GDM1 (cell line): ENCODE results near the gene TLR6.
"Not testable (repeated sequence)": the region's sequence is repeated elsewhere in the genome, so short reads cannot be mapped to it uniquely, and the experiment has no call there.

ENCODE experiments used
- DNase-seq: peaks from one replicate; lab custom pipeline; 2025; lab: John Stamatoyannopoulos, UW

TLR6 gene

DNA sequence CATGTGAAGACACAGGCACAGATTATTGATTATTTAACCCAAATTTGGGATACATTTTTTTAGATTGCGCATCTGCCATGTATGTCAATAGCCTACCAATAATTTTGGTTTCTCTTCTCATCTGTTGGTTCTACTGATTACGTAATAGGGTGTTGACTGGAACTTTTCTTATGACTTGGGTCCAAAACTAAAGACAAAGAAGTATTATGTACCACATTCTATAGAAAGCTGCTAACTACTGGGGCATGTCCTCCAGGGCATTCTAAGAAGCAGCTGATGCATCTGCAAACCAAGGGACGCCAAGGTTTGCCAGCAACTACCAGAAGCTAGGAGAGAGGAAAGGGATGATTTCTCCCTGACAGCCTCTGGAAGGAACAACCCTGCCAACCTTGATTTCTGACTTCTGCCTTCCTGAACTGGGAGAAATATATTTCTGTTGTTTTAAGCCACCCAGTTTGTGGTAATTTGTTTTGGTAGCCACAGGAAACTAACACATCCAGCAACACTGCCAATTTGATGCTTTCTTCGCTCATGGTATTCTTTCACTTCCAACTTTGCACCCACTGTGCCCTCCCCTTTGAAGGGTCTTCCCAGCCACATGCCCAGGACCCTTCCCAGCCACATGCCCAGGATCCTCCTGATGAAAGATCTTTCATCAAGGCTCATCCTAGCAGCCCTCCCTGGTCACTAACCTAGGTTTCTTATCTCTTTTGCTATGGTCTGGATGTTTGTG, 36.1 kb downstream of the TLR6 start:
- DNase-seq = no peak

GRCh38 chr4:38819569-38819968, 37.0 kb downstream of the TLR6 start:
- no peak for DNase-seq

- DNase-seq = no peak
Measured at GRCh38 chr4:38818441-38818976, 38.1 kb downstream of the TLR6 start.

DNA sequence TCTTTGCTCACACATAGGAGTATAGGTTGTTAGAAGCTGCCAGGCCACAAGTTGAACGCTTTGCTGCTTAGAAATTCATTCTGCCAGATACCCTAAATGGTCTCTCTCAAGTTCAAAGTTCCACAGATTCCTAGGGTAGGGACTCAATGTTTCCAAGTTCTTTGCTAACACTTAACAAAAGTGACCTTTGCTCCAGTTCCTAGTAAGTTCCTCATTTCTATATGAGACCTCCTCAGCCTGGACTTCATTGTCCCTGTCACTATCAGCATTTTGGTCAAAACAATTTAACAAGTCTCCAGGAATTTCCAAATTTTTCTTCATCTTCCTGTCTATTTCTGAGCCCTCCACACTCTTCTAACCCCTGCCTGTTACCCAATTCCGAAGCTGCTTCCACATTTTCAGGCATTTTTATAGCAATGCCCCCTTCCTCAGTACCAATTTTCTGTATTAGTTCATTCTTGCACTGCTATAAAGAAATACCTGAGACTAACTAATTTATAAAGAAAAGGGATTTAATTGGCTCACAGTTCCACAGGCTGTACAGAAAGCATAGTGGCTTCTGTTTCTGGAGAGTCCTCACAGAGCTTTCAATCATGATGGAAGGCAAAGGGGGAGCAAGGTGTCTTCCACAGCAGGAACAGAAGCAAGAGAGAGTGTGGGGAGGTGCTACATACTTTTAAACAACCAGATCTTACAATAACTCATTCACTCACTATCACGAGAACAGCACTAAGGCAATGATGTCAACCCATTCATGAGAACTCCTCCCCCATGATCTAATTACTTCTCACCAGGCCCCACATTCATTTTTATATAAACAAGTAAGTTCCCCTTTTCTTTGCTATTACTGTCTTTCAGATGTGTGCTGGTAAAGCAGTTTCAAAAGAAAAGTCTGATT, 40.5 kb downstream of the TLR6 start:
- DNase-seq = peak; percentile 16

- no peak for DNase-seq
Measured at GRCh38 chr4:38814386-38814785, 42.2 kb downstream of the TLR6 start.

DNA sequence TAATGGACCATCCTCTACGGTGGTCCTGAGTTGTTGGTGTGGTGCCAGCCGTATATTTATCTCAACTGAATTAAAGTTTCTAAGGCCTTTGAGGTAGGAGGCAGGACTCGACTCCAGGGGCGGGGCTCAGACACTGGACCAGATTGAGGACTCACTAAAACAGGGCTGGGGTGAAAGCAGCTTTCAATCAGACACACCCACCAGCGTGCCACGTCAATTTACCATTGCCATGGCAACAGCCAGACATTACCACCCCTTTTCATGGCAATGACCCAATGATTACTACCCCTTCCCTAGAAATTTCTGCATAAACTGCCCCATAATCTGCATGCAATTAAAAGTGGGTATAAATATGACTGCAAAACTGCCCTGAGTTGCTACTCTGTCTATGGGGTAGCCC, 45.3 kb downstream of the TLR6 start:
- DNase-seq = no peak

GRCh38 chr4:38807462-38807861, 49.2 kb downstream of the TLR6 start:
- not testable (repeated sequence) for DNase-seq

GRCh38 chr4:38806251-38806650, 50.4 kb downstream of the TLR6 start:
- not testable (repeated sequence) for DNase-seq

DNA sequence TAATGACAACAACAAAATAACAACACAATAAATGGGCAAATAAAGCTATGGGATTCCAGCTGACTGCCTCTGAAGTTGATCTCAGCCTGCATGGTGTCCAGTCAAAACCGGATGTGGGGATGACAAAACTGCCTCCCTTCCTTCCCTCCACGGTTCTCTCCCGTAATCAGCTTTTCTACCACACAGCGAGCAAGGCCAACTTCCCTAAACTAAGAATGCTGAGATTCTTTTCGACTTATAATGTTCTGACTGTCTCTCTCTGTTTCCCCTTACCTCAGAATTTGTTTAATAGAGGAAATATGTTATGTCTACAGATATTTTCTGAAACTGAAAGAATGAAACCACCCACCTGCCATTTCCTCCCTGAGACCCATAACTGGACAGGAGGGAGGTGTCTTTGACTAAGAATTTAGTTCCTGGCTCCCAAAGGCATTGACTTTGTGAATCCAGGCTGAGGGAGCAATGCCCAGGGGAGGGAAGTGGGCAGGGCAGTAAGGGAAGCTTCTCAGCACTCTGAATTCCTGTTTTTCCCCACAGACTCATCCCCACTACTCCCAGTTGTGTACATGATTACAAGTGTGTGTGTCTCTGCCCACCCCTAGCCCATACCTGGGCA, 51.0 kb downstream of the TLR6 start:
- DNase-seq = peak; percentile 60

DNA sequence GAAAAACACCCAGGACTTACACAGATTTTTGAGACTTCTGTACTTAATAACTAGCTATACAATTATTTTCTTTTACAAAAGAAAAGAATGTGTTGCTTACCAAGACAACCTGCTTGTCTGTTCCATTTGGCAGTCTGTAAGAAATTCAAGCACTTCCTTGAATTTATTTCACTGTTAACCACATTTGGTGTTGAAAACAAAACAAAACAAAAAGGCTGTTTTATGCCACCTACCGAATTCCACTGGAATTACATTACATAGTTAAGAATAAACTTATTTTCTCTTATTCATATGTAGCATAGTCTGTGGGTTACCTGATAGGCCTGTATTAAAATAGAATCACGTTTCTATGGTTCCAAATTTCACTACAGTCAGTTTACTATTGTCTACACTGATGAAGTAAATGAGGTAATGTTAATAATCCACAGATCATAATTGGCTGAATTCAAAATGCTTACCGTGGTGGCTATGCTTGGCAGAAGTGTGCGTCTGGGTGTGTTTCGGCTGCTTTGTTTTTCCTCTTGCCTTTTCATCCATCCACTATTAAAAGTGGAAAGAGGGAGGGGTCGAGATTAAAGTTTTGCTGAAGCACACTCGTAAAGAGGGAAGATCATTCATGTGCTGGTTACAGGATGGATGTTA, 51.8 kb downstream of the TLR6 start, which contains the start of gene TLR1:
TSS of gene TLR1 (minus strand) at position 138 of the 642 bp plus-strand sequence. CDS start 5,960 bp downstream, outside the sequence.
- peak; percentile 29 for DNase-seq

DNA sequence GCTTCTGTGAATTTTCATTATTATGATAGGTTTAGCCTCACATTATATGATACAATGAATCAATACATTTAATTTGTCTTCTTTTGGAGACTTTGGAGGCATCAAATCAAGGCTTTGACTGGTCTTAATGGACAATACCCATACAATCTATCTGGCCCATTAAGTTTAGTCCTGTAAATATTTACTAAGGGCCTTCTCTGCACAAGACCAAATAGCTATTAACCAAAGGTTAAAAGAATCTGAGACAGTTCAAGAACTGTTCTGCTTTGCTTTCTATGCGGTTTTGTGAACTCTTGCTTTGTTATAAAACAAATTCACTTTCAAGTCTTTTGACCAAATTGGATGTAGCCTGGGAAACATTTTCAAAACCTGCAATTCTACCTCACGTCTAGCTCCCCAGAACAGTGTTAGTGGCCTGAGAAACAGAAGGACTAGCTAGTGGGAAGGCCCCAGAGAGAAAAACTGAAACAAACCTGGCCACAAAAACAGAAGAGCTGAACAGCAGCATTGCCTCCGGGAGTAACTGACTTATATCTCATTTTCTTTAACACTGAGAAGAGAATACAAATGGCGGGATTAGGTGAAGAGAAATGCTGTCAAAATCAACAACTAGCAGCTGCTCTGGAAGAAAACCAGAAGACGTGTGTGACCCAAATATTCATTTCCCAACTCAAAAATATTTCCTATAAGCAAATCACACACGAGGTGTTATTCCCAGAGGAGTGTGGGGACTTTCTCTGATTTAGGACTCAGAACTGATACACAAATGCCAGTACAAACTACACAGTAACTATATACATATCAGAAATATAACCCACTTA, 52.6 kb downstream of the TLR6 start:
- DNase-seq = no peak

DNA sequence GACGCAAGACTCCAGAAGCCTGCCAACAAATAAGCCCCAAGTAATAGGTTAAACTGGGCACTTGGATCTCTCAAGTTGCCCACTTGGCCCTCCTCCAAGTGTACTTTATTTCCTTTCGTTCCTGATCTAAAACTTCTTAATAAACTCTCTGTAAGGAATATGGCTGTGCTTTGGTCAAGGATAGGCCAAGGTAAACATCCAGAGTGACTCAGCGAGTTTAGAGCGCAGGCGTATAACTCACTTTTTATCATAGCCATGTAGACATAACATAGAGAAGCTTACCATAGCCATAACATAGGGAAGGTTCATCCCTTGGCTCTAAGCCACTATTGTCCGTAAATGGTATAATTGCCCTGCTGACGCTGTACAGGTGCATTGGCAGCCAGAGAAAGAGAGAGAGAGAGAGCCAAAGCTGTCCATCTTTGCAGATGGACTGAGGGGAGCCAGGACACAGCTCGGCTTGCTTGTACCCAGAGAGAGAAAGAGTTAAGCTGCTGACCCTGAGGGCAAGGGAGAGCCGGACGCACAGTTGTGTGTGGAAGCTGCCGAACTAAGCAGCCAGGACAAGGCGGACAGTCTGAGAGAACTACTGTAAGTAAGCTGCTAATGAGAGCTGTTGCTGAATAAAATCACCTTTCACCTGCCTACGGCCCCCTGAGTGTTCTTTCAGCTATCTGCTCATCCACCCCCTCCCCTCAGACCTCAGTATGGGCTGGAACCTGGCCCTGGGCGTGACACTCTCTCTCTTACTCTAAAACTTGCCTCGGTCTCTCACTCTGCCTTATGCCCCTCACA, 53.9 kb downstream of the TLR6 start:
- DNase-seq = no peak

GRCh38 chr4:38800961-38801450, 55.6 kb downstream of the TLR6 start:
- no peak for DNase-seq

DNA sequence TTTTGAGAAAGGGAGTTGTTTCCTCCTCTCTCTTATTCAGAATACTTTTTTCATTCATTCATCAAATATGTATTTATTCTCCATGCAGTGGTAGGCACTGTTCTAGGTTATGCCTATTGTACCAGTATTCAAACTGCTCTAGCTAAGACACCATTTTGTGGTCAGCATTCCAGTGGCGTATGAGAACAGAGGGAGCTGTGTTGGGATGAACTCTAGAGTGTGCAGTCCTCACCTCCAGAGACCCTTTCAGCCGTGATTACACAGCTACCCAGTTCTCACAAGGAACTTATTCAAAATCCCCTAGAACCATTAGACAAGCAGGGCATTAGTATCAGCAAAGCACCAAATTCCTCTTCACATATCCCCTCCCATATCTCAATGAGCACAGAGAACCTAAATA, 56.3 kb downstream of the TLR6 start:
- DNase-seq = no peak

DNA sequence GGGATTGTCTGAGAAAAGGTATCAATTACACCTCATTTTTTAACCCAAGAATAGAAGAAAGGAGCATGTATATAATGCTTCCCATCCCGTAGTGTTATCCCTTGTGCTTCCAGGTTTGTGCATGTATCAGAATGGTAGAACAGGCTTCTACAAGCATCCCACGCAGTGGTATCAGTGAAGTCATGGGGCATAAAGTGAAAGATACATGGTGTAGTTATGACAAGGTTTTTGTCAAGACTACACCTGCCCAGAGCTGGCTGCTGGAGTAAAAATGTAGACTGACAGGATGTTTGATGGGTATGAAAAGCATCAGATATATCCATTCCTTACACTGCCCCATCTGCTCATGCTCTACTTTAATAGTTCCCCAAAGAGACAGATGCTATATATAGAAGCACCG, 61.5 kb downstream of the TLR6 start:
- DNase-seq = no peak

GRCh38 chr4:38794051-38794450, 62.6 kb downstream of the TLR6 start:
- DNase-seq = no peak

- no peak for DNase-seq
Measured at GRCh38 chr4:38791010-38791409, 65.6 kb downstream of the TLR6 start.

DNA sequence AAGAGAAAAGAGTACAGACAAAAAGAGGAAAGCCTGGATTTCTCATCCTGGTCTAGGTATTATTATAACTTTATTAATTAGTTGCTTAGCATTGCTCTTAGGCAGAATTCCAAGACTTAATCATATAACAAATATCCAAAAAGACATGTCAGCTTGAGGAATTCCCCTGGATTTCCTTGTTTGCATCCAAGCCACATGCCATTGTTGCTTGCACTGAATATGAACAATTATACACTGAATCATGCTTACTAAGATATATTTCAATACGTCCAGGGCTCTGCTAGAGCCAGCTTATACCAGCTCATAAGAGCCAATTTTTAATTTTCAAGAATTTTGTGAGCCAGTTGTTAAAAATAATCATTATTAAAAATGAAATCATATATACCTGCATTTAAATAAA, 68.3 kb downstream of the TLR6 start:
- no peak for DNase-seq

DNA sequence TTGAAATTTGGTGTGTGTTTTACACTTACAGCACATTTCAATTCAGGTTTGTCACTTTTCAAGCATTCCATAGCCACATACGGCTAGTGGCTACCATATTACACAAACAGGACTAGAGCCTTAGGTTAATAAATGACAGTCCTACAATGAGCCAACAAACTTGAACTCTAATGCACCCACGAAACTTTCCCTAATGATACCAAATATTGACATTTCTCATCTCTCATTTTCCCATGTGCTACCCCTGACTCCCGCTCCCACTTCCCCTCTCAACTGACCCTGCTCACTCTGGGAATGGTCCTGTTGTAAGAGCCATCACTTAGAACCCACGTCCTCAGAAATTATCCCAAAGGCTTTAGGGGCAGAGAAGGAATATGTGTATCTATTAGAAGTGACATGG, 68.9 kb downstream of the TLR6 start:
- DNase-seq = no peak

- DNase-seq = no peak
Measured at GRCh38 chr4:38785901-38786402, 70.7 kb downstream of the TLR6 start.
